ENCODE data around the gene SNAP25. TPM values are rescaled to one million over a fixed set of nuclear protein-coding genes. Genes with fewer than 3 reads are reported as not detected.

Gene SNAP25
- total and polyA plus RNA-seq, 7 donors: 0.46 to 19.3 (median 6.8) TPM

- TF ChIP-seq, protein P1, sequence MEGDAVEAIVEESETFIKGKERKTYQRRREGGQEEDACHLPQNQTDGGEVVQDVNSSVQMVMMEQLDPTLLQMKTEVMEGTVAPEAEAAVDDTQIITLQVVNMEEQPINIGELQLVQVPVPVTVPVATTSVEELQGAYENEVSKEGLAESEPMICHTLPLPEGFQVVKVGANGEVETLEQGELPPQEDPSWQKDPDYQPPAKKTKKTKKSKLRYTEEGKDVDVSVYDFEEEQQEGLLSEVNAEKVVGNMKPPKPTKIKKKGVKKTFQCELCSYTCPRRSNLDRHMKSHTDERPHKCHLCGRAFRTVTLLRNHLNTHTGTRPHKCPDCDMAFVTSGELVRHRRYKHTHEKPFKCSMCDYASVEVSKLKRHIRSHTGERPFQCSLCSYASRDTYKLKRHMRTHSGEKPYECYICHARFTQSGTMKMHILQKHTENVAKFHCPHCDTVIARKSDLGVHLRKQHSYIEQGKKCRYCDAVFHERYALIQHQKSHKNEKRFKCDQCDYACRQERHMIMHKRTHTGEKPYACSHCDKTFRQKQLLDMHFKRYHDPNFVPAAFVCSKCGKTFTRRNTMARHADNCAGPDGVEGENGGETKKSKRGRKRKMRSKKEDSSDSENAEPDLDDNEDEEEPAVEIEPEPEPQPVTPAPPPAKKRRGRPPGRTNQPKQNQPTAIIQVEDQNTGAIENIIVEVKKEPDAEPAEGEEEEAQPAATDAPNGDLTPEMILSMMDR (IDR thresholded peaks at IDR 0.05): no peak
- no peak for TF ChIP-seq POLR2AphosphoS5 (IDR thresholded peaks at IDR 0.05)
- TF ChIP-seq POLR2A (IDR thresholded peaks at IDR 0.05): no peak
- TF ChIP-seq EP300 (IDR thresholded peaks at IDR 0.05): no peak
- Histone ChIP-seq H3K4me1 (no peaks in the 10 kb centered on the region), H3K9me3 (peaks cover 0 to 5% (median 2%) of the 10 kb centered on the region in 4 donors), H3K27ac (no peak overlapping the region), H3K4me3 (no peak overlapping the region), H3K27me3 (no peaks in the 10 kb centered on the region), H3K36me3 (no peaks in the 10 kb centered on the region)
- 84 to 90% methylated on average over 3 of the region's 3 CpGs for WGBS, 2 donors
- DNase-seq: no peak
- intact Hi-C loops (cut with DNase I): no loop called here
Observed at GRCh38 chr20:10190456-10190855, 28.2 kb upstream of the SNAP25 start.

GRCh38 chr20:10192171-10192570, 26.5 kb upstream of the SNAP25 start:
- 40 to 44% methylated on average over 1 of the region's 1 CpG for WGBS, 2 donors
- Histone ChIP-seq H3K4me1 (no peaks in the 10 kb centered on the region), H3K4me3 (no peak overlapping the region), H3K27ac (no peak overlapping the region), H3K9me3 (no peaks in the 10 kb centered on the region), H3K27me3 (no peaks in the 10 kb centered on the region), H3K36me3 (no peaks in the 10 kb centered on the region)
- intact Hi-C loops (cut with DNase I): no loop called here
- no peak for DNase-seq
- no peak for TF ChIP-seq POLR2AphosphoS5 (IDR thresholded peaks at IDR 0.05)
- no peak for TF ChIP-seq EP300 (IDR thresholded peaks at IDR 0.05)
- no peak for TF ChIP-seq POLR2A (IDR thresholded peaks at IDR 0.05)
- TF ChIP-seq, protein P1 (IDR thresholded peaks at IDR 0.05): no peak

- Histone ChIP-seq H3K27me3 (no peaks in the 10 kb centered on the region), H3K4me1 (no peaks in the 10 kb centered on the region), H3K9me3 (no peaks in the 10 kb centered on the region), H3K4me3 (no peak overlapping the region), H3K36me3 (no peaks in the 10 kb centered on the region), H3K27ac (no peak overlapping the region)
- WGBS, 2 donors: 87 to 90% methylated on average over 2 of the region's 2 CpGs
- DNase-seq: no peak
- TF ChIP-seq POLR2A (IDR thresholded peaks at IDR 0.05): no peak
- no peak for TF ChIP-seq POLR2AphosphoS5 (IDR thresholded peaks at IDR 0.05)
- TF ChIP-seq EP300 (IDR thresholded peaks at IDR 0.05): no peak
- intact Hi-C loops (cut with DNase I): no loop called here
Observed at GRCh38 chr20:10194166-10194565, 24.5 kb upstream of the SNAP25 start.

GRCh38 chr20:10200330-10200729, 18.3 kb upstream of the SNAP25 start:
- H3K4me1 ChIP-seq: no peaks in the 10 kb centered on the region
- intact Hi-C loops (cut with DNase I): no loop called here
- H3K9me3 ChIP-seq: no peaks in the 10 kb centered on the region
- no peak overlapping the region for H3K4me3 ChIP-seq
- H3K27ac ChIP-seq: no peak overlapping the region
- TF ChIP-seq EP300 (IDR thresholded peaks at IDR 0.05) (no peak), POLR2A (IDR thresholded peaks at IDR 0.05) (no peak), POLR2AphosphoS5 (IDR thresholded peaks at IDR 0.05) (no peak)
- TF ChIP-seq, protein P1 (IDR thresholded peaks at IDR 0.05): no peak
- H3K36me3 ChIP-seq: no peaks in the 10 kb centered on the region
- no peaks in the 10 kb centered on the region for H3K27me3 ChIP-seq
- DNase-seq: no peak

DNA sequence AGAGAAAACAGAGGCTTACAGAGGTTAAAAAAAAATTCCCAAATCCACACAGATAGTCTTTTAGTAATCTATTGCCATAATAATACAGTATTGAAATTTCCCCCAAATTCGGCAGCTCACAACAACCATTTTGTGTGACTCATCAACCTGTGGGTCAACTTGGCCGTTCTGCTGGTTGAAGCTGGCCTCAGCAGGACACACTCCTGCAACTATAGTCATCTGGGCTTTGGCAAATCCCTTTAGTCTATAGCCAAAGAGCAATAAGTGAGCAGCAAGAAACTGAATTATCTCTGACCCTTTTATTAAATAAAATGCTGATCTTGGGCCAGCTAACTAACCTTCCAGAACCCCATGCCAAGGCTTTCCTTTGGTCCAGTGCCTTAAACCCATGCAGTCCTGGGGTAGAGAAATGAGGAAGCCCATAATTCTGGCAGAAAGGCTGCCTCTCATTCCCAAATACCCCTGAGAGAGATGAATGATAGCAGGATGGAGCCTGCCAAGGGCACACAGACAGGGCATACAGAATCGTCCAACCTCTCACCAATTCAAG, 17.2 kb upstream of the SNAP25 start:
- Histone ChIP-seq H3K36me3 (no peaks in the 10 kb centered on the region), H3K27ac (no peak overlapping the region), H3K4me1 (no peaks in the 10 kb centered on the region), H3K4me3 (no peak overlapping the region), H3K27me3 (no peaks in the 10 kb centered on the region), H3K9me3 (no peaks in the 10 kb centered on the region)
- TF ChIP-seq EP300 (IDR thresholded peaks at IDR 0.05) (no peak), POLR2AphosphoS5 (IDR thresholded peaks at IDR 0.05) (no peak), POLR2A (IDR thresholded peaks at IDR 0.05) (no peak)
- TF ChIP-seq, protein P1 (IDR thresholded peaks at IDR 0.05): no peak
- DNase-seq: no peak
- WGBS, 2 donors: 58 to 70% methylated on average over 3 of the region's 3 CpGs
- intact Hi-C loops (cut with DNase I): no loop called here

Data from sigmoid colon (tissue), 7 donors.